ENCODE results near the gene COL11A2. TPM values are rescaled to one million over a fixed set of nuclear protein-coding genes. Genes with fewer than 3 reads are reported as not detected.

COL11A2 gene
- total and polyA plus RNA-seq, 12 donors = 0.52 to 8.7 (median 0.94) TPM

GRCh38 chr6:33123732-33124524, 68.3 kb downstream of the COL11A2 start:
- Histone ChIP-seq H3K27me3 (peaks cover 0 to 29% (median 0%) of the 10 kb centered on the region in 7 donors), H3K4me1 (no peaks in the 10 kb centered on the region), H3K36me3 (no peaks in the 10 kb centered on the region), H3K27ac (no peak overlapping the region), H3K4me3 (no peak overlapping the region), H3K9me3 (peaks cover 0 to 15% (median 3%) of the 10 kb centered on the region in 11 donors)
- DNase-seq = no peak
- 84 to 90% methylated on average over 20 of the region's 20 CpGs for WGBS, 2 donors
- no peak for ATAC-seq
- intact Hi-C loops (cut with DNase I) = loop anchor here in 1 of 10 donors (5.0 kb wide), 1 partner anchor 123 kb away; no protein-coding TSS in a partner anchor
- peak in 7 of 9 donors; percentile 24 to 55 (median 47) for TF ChIP-seq CTCF (IDR thresholded peaks at IDR 0.05)

- 80 to 81% methylated on average over 6 of the region's 6 CpGs for WGBS, 2 donors
- H3K27me3 ChIP-seq = peaks cover 0 to 27% (median 3%) of the 10 kb centered on the region in 7 donors
- no peaks in the 10 kb centered on the region for H3K4me1 ChIP-seq
- TF ChIP-seq CTCF (IDR thresholded peaks at IDR 0.05) = no peak
- H3K27ac ChIP-seq = no peak overlapping the region
- no peak overlapping the region for H3K4me3 ChIP-seq
- H3K9me3 ChIP-seq = peaks cover 0 to 15% (median 3%) of the 10 kb centered on the region in 11 donors
- no peak for DNase-seq
- intact Hi-C loops (cut with DNase I) = loop anchor here in 1 of 10 donors (5.0 kb wide), 1 partner anchor 124 kb away; no protein-coding TSS in a partner anchor
- H3K36me3 ChIP-seq = no peaks in the 10 kb centered on the region
- ATAC-seq = no peak
These were observed 69.1 kb downstream of the COL11A2 start for GRCh38 chr6:33123181-33123580.

- no peak overlapping the region for H3K4me3 ChIP-seq
- H3K9me3 ChIP-seq = peaks cover 0 to 15% (median 3%) of the 10 kb centered on the region in 11 donors
- no peak for ATAC-seq
- 46 to 75% methylated on average over 3 of the region's 3 CpGs for WGBS, 2 donors
- intact Hi-C loops (cut with DNase I) = loop anchor here in 1 of 10 donors (5.0 kb wide), 1 partner anchor 127 kb away; no protein-coding TSS in a partner anchor
- DNase-seq = no peak
- H3K27ac ChIP-seq = no peak overlapping the region
- peaks cover 0 to 46% (median 34%) of the 10 kb centered on the region in 7 donors for H3K27me3 ChIP-seq
- H3K36me3 ChIP-seq = no peaks in the 10 kb centered on the region
- peaks cover 0 to 14% (median 4%) of the 10 kb centered on the region in 9 donors for H3K4me1 ChIP-seq
- no peak for TF ChIP-seq CTCF (IDR thresholded peaks at IDR 0.05)
These were observed 72.3 kb downstream of the COL11A2 start for GRCh38 chr6:33120001-33120400.

- peak in 2 of 8 donors; percentile 29 to 34 for ATAC-seq
- WGBS, 2 donors = 0 to 1% methylated on average over 3 of the region's 3 CpGs
These were observed 73.6 kb downstream of the COL11A2 start for GRCh38 chr6:33118525-33119123.

More at GRCh38 chr6:33118525-33119123, 73.6 kb downstream of the COL11A2 start:
- peaks cover 0 to 7% (median 1%) of the 10 kb centered on the region in 11 donors for H3K9me3 ChIP-seq
- H3K36me3 ChIP-seq = no peaks in the 10 kb centered on the region
- H3K27me3 ChIP-seq = peaks cover 0 to 60% (median 43%) of the 10 kb centered on the region in 7 donors
- H3K4me1 ChIP-seq = peaks cover 0 to 25% (median 4%) of the 10 kb centered on the region in 9 donors
- no peak overlapping the region for H3K27ac ChIP-seq
- H3K4me3 ChIP-seq = no peak overlapping the region
- intact Hi-C loops (cut with DNase I) = loop anchor here in 9 of 10 donors (1.0 to 10.0 kb wide), 5 partner anchors 34 to 130 kb away; no protein-coding TSS in a partner anchor
- TF ChIP-seq CTCF (IDR thresholded peaks at IDR 0.05) = peak; percentile 75 to 91 (median 87)
- peak in 1 of 2 donors; percentile 23 for DNase-seq
